ACHN (cell line): ENCODE measurements around the gene SF3A1.
"Not testable (repeated sequence)": the region's sequence is repeated elsewhere in the genome, so short reads cannot be mapped to it uniquely, and the experiment has no call there.

Experiments used
- DNase-seq: peaks from one replicate; pipeline ENCODE4 v3.0.0-alpha.2; 2015
- in situ Hi-C: cut with HindIII; loops from 2 replicates; pipeline ENCODE4 v1.10.0; 2017; ENCODE audit warnings: low sequenced_read_pairs, low pct_ligation_motif_present, low pct_unique_long_range_greater_than_20kb

The SF3A1 gene

GRCh38 chr22:30358541-30358940 lies 1.8 kb upstream of the SF3A1 start:
- DNase-seq, result no peak
- in situ Hi-C loops, result no loop called here

- DNase-seq, result no peak
- in situ Hi-C loops, result no loop called here
These were observed 1.0 kb upstream of the SF3A1 start for GRCh38 chr22:30357650-30358215.

- in situ Hi-C loops, result no loop called here
These were observed 509 bp upstream of the SF3A1 start for GRCh38 chr22:30357236-30357570.

GRCh38 chr22:30354644-30355043 lies 2.0 kb downstream of the SF3A1 start:
- no peak for DNase-seq
- in situ Hi-C loops, result no loop called here

More at GRCh38 chr22:30357236-30357570, 509 bp upstream of the SF3A1 start:
- DNase-seq, result no peak

GRCh38 chr22:30351226-30351625 lies 5.5 kb downstream of the SF3A1 start:
- no peak for DNase-seq
- in situ Hi-C loops, result no loop called here

- in situ Hi-C loops, result no loop called here
- no peak for DNase-seq
These were observed 7.9 kb downstream of the SF3A1 start for GRCh38 chr22:30348809-30349208.

GRCh38 chr22:30348404-30348803 lies 8.3 kb downstream of the SF3A1 start:
- no peak for DNase-seq
- in situ Hi-C loops, result no loop called here

GRCh38 chr22:30347255-30347892 lies 9.3 kb downstream of the SF3A1 start:
- in situ Hi-C loops, result no loop called here
- DNase-seq, result no peak

- in situ Hi-C loops, result no loop called here
- no peak for DNase-seq
These were observed 12.1 kb downstream of the SF3A1 start for GRCh38 chr22:30344447-30345200.

GRCh38 chr22:30340911-30341685 lies 15.6 kb downstream of the SF3A1 start:
- in situ Hi-C loops, result no loop called here

GRCh38 chr22:30338802-30339201 lies 17.9 kb downstream of the SF3A1 start:
- no peak for DNase-seq
- in situ Hi-C loops, result no loop called here

More at GRCh38 chr22:30340911-30341685, 15.6 kb downstream of the SF3A1 start:
- no peak for DNase-seq

- DNase-seq, result not testable (repeated sequence)
These were observed 18.4 kb downstream of the SF3A1 start for GRCh38 chr22:30338341-30338740.

GRCh38 chr22:30337461-30337778 lies 19.3 kb downstream of the SF3A1 start:
- in situ Hi-C loops, result no loop called here
- no peak for DNase-seq

More at GRCh38 chr22:30338341-30338740, 18.4 kb downstream of the SF3A1 start:
- in situ Hi-C loops, result not testable (repeated sequence)

- no peak for DNase-seq
- in situ Hi-C loops, result no loop called here
These were observed 19.8 kb downstream of the SF3A1 start for GRCh38 chr22:30336752-30337460.

- no peak for DNase-seq
- in situ Hi-C loops, result no loop called here
These were observed 21.5 kb downstream of the SF3A1 start for GRCh38 chr22:30335236-30335635.

GRCh38 chr22:30334646-30335045 lies 22.0 kb downstream of the SF3A1 start:
- DNase-seq, result no peak
- in situ Hi-C loops, result no loop called here

- in situ Hi-C loops, result no loop called here
These were observed 23.0 kb downstream of the SF3A1 start for GRCh38 chr22:30333707-30334087.

GRCh38 chr22:30332994-30333706 lies 23.5 kb downstream of the SF3A1 start:
- DNase-seq, result no peak
- in situ Hi-C loops, result no loop called here

More at GRCh38 chr22:30333707-30334087, 23.0 kb downstream of the SF3A1 start:
- DNase-seq, result no peak
